Measurements from ENCODE around the gene COMT. TPM values are rescaled to one million over a fixed set of nuclear protein-coding genes. Genes with fewer than 3 reads are reported as not detected.

COMT gene
- total RNA-seq, 1 experiment from 2014 or later: 30.8 TPM

DNA sequence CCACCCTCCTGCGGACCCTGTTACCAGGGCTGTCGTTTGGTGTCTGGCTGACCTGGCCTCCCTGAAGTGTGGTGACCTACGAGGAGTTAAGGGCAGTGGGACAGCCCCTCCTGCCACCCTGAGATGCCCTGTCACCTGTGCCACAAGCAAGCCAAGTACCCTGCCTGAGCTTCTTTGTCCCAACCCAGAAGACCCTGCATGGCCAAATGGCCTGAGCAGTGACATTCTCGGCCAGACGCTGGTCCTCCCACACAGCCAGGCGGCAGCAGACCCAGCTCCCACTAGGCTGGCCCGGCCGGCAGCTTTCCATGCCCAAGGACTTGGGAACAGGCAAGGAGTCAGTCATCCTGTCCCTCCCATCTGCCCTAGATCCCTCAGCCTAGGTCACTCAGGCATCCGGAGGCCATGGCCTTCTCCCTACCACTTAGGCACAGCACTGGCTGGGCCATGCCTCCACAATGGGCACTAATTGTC lies 67.5 kb downstream of the COMT start (continued):
- TF ChIP-seq, protein P1, sequence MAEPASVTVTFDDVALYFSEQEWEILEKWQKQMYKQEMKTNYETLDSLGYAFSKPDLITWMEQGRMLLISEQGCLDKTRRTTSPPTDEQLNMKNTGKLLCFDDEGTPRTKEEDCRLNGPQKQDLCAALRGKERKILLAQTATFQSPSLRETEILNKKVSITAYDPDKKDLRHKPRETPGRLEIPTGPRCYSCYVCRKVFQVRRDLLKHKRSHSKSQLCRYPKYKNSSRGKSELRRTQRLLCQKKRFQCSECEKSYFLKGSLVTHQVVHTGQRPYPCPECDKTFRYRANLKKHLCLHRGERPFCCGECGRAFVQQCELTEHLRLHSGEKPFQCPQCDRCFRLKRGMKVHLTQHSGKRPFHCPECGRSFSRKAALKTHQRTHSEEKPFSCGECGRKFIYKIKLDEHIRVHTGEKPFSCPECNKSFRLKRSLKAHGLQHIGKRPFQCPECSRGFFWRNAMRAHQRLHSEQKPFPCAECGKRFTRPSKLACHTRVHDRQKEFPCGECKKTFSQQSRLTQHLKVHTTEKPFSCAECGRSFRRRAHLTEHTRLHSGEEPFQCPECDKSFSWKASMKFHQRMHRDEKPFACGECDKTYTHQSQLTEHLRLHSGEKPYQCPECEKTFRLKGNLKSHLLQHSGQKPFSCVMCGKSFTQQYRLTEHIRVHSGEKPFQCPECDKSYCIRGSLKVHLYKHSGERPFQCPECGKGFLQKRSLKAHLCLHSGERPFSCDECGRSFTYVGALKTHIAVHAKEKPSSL (CRISPR knock-in tag; conservative IDR thresholded peaks at IDR 0.05): no peak
- TF ChIP-seq NR1H2 (CRISPR knock-in tag; IDR thresholded peaks at IDR 0.05): no peak
- TF ChIP-seq AR (CRISPR knock-in tag; IDR thresholded peaks at IDR 0.05): no peak
- TF ChIP-seq IRF2 (CRISPR knock-in tag; IDR thresholded peaks at IDR 0.05; ENCODE audit: borderline replicate concordance, low read depth): no peak
- no peak for TF ChIP-seq ZMAT4 (CRISPR knock-in tag; IDR thresholded peaks at IDR 0.05)
- no peak for TF ChIP-seq ZNF263 (CRISPR knock-in tag; IDR thresholded peaks at IDR 0.05; ENCODE audit: low read depth)
- TF ChIP-seq, protein P2, sequence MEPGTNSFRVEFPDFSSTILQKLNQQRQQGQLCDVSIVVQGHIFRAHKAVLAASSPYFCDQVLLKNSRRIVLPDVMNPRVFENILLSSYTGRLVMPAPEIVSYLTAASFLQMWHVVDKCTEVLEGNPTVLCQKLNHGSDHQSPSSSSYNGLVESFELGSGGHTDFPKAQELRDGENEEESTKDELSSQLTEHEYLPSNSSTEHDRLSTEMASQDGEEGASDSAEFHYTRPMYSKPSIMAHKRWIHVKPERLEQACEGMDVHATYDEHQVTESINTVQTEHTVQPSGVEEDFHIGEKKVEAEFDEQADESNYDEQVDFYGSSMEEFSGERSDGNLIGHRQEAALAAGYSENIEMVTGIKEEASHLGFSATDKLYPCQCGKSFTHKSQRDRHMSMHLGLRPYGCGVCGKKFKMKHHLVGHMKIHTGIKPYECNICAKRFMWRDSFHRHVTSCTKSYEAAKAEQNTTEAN (CRISPR knock-in tag; IDR thresholded peaks at IDR 0.05): no peak
- TF ChIP-seq FOXJ3 (CRISPR knock-in tag; IDR thresholded peaks at IDR 0.05; ENCODE audit: borderline replicate concordance): no peak

DNA sequence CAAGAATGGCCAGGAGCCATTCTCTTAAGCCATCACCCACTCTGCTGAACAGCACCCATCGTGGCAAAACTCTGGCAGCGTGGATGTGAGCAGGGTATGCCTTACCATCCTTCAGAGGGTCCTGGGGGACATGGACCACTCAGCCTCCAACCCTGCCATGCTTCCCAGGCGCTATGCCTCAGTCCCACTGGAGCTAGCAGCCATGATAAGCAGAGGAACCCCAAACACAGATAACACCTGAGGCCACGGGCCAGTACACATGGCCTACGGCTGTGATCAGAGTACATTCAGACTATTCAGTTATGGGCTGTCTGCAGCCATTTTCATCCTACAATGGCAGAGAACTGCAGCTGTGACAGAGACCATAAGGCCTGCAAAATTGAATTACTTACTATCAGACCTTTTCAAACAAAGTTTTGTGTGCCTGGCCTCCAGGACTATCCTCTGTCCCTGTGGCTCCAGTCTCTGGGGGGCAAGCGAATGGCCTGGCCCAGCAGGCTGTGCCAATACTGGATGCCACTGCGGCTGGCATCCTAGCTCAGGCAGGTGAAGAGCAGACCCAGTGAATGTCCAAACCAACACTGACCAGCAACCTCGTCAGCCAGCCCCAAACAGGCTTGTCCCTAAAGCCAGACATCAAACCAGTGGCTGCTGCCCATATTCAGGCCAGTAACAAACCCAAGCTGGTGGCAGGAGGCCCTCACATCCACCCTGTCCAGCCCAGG lies 68.2 kb downstream of the COMT start:
- H3K4me3 Mint-ChIP-seq: no peak overlapping the region
- peaks cover 8% of the 10 kb centered on the region for H3K36me3 Mint-ChIP-seq
- H3K27me3 Mint-ChIP-seq (ENCODE audit: low read depth): peaks cover 2% of the 10 kb centered on the region; the same call in 1 of the 2 replicates
- no peak for TF ChIP-seq STAT6 (CRISPR knock-in tag; conservative IDR thresholded peaks at IDR 0.05; ENCODE audit: low read depth)
- TF ChIP-seq TP53 (CRISPR knock-in tag; IDR thresholded peaks at IDR 0.05): no peak
- TF ChIP-seq, protein P3, sequence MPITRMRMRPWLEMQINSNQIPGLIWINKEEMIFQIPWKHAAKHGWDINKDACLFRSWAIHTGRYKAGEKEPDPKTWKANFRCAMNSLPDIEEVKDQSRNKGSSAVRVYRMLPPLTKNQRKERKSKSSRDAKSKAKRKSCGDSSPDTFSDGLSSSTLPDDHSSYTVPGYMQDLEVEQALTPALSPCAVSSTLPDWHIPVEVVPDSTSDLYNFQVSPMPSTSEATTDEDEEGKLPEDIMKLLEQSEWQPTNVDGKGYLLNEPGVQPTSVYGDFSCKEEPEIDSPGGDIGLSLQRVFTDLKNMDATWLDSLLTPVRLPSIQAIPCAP (CRISPR knock-in tag; IDR thresholded peaks at IDR 0.05): no peak
- TF ChIP-seq HMGA2 (CRISPR knock-in tag; IDR thresholded peaks at IDR 0.05): no peak
- TF ChIP-seq AR (CRISPR knock-in tag; IDR thresholded peaks at IDR 0.05): no peak
- no peak for TF ChIP-seq ZNF138 (CRISPR knock-in tag; conservative IDR thresholded peaks at IDR 0.05)
- TF ChIP-seq, protein P4, sequence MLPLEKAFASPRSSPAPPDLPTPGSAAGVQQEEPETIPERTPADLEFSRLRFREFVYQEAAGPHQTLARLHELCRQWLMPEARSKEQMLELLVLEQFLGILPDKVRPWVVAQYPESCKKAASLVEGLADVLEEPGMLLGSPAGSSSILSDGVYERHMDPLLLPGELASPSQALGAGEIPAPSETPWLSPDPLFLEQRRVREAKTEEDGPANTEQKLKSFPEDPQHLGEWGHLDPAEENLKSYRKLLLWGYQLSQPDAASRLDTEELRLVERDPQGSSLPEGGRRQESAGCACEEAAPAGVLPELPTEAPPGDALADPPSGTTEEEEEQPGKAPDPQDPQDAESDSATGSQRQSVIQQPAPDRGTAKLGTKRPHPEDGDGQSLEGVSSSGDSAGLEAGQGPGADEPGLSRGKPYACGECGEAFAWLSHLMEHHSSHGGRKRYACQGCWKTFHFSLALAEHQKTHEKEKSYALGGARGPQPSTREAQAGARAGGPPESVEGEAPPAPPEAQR (CRISPR knock-in tag; IDR thresholded peaks at IDR 0.05): no peak
- no peak for TF ChIP-seq ERG (CRISPR knock-in tag; IDR thresholded peaks at IDR 0.05)
- ChIA-PET POLR2A (no interaction called here), CTCF (interaction anchor here (1.1 to 6.5 kb wide), 5 partner anchors 8 to 38 kb away, joined by 3 to 181 read pairs (median 4); no protein-coding TSS in a partner anchor)
- H3K4me1 Mint-ChIP-seq: 0 out of 2 replicates have a peak, but pooled peaks cover 4% of the 10 kb centered on the region
- H3K27ac Mint-ChIP-seq: no peak overlapping the region
- ATAC-seq (no peak), DNase-seq (ENCODE audit: low spot score) (no peak)
- peaks cover 8% of the 10 kb centered on the region for H3K9me3 Mint-ChIP-seq

Data from WTC11 (cell line).